Heart left ventricle (tissue), 13 donors: ENCODE measurements around the gene PRKCA.

Source experiments
- POLR2A ChIP-seq, 2 donors: fragments of 450-650 bp; IDR thresholded peaks; one replicate each; pipeline ENCODE4 v1.6.1; 2017; ENCODE audit warnings: antibody characterized with exemption in 2 of 2, mild to moderate bottlenecking in 2 of 2, moderate library complexity in 2 of 2
- TF ChIP-seq, protein P1 (sequence below), 12 donors: fragments of 200-600 bp; sonication (generic) in 4 of 12; IDR thresholded peaks; one replicate each; pipeline versions ENCODE4 v1.5.0 to v1.8.0; 2018 to 2022; ENCODE audit warnings: antibody characterized with exemption in 12 of 12, mild to moderate bottlenecking in 5 of 12
- donor health status: ischemic (EF 13 %, LVEDD 7.1; RV severe dilation, severe dysfunction).
- donor health status: DM: no; HTN: yes; CAD: no.
- donor health status: DM: no; HTN: no; CAD: no.
- donor health status: ischemic (EF 25% LVEDD 6.9; RV normal size, moderate dysfunction).
- donor health status: ischemic (EF 25% LVEDD 5.7; RV mildly dilated, moderate dysfunction).
- donor health status: ischemic (EF 35%, LVEDD 5.7; RV mildly dilated, moderate dysfunction).
- donor health status: nonischemic (EF 11% LVEDD 7.7; RV severe dilation, severe dysfunction).
- donor health status: DM: yes; HTN: yes; CAD: no.
- donor health status: PGD.
- donor health status: ischemic (EF 29% LVEDD 5.4; RV normal size, mild dysfunction).
- donor health status: nonischemic (EF 23%, LVEDD 6.1; RV moderate dilation, normal function).

DNA sequence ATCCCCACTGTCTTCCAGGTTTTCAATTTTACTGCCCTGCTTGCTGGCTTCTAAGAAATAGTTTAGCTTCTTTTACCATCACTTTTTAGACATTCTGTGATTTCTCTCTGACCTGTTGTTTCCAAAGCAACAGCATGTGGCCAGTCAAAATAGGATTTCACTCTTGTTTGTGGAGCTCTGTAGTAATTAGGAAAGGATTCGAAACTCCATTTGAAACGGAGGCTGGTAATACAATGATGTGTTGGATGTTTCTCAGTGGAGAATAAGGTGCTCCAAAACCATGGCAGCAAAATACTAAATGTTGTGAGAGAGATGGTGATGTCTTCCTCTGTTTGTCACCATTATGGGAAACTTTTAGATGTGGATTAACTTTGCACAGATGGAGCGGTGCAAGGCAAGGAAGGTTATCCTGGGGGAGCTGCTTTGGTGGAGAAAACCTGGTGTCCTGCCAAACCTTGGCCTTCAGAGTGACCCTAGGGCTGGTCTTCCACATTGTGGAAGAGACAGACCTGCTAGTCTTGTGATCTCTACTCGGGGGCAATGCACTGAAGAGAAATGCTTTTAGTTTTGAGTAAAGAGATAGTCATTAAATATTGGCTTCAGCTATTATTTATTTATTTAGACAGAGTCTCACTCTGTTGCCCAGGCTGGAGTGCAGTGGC, 79.4 kb downstream of the PRKCA start:
- TF ChIP-seq, protein P1, sequence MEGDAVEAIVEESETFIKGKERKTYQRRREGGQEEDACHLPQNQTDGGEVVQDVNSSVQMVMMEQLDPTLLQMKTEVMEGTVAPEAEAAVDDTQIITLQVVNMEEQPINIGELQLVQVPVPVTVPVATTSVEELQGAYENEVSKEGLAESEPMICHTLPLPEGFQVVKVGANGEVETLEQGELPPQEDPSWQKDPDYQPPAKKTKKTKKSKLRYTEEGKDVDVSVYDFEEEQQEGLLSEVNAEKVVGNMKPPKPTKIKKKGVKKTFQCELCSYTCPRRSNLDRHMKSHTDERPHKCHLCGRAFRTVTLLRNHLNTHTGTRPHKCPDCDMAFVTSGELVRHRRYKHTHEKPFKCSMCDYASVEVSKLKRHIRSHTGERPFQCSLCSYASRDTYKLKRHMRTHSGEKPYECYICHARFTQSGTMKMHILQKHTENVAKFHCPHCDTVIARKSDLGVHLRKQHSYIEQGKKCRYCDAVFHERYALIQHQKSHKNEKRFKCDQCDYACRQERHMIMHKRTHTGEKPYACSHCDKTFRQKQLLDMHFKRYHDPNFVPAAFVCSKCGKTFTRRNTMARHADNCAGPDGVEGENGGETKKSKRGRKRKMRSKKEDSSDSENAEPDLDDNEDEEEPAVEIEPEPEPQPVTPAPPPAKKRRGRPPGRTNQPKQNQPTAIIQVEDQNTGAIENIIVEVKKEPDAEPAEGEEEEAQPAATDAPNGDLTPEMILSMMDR (IDR thresholded peaks at IDR 0.05): no peak
- TF ChIP-seq POLR2A (IDR thresholded peaks at IDR 0.05): no peak
